ENCODE results near the gene CATSPER3.
A peak's percentile ranks its signal among the peaks of the same experiment; 100 is the strongest.

The CATSPER3 gene

DNA sequence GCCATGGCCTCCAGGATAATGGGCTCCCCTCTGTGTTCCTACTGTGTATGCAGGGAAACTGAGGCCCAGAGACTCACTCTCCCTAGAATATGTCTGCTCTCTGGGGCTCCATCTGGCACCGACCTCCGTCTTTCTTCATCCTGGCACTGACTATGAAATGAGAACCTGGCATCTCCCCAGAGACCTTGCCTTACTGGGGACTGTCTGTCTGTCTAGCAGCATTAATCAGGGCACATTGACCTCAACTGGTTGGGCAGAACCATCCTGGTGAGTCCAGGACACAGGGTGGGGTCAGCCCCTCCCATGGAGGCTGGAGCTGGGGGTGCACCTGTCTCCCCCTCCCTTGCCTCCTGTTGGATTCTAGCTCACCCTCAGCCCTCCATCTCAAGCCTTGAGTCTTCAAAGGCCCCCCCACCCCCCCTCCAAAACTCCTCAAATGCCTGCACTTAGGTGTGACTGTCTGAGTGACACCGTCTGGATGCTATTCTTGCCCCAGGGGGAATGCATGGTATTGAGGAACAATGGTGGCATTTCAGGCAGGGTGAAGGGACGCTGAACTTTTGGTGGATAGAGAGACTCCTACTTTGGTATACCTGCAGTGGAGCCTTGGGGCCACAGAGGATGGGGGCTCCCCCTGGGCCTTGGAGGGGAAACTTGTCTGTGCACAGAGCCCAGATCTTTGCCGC is 79.1 kb downstream of the CATSPER3 start:
- no peak for DNase-seq

GRCh38 chr5:135047347-135047695 is 79.6 kb downstream of the CATSPER3 start:
- no peak for DNase-seq

- DNase-seq = no peak
These were observed 80.6 kb downstream of the CATSPER3 start for GRCh38 chr5:135048286-135048685.

GRCh38 chr5:135048930-135049329 is 81.2 kb downstream of the CATSPER3 start:
- DNase-seq = no peak

GRCh38 chr5:135050244-135050767 is 82.6 kb downstream of the CATSPER3 start:
- no peak for DNase-seq

GRCh38 chr5:135051399-135051798 is 83.7 kb downstream of the CATSPER3 start:
- DNase-seq = no peak

- no peak for DNase-seq
These were observed 84.2 kb downstream of the CATSPER3 start for GRCh38 chr5:135051872-135052271.

DNA sequence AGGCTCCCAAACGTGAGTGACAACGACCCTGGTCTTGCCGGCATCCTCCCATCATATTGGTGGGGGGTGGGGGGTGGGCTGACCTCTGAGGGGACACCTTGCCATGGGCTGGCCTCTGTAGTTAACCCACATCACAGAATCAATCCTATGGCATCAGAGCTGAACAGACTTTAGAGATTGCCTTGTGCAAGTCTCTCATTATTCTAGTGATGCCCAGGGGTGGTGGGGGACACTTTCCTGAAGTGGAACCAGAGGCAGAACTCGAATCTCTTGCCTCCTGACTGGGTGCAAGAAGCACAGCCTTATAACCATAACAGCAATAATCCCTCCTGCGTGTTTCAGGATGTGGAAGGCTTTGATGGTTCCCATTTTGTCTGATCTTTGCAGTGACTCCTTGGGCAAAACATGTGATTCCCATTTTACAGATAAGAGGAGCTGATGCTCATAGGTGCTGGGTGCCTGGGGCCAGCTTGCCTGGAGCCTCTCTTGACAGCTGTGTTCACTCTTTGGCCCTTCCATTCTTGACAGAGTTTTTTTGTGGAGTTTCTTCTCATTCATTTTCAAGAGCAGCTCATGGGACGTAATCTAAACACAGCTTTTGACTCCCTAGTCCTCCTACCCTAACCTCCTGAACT is 84.9 kb downstream of the CATSPER3 start:
- no peak for DNase-seq

GRCh38 chr5:135053278-135053677 is 85.6 kb downstream of the CATSPER3 start:
- DNase-seq = peak; percentile 34

GRCh38 chr5:135053989-135054388 is 86.3 kb downstream of the CATSPER3 start:
- no peak for DNase-seq

DNA sequence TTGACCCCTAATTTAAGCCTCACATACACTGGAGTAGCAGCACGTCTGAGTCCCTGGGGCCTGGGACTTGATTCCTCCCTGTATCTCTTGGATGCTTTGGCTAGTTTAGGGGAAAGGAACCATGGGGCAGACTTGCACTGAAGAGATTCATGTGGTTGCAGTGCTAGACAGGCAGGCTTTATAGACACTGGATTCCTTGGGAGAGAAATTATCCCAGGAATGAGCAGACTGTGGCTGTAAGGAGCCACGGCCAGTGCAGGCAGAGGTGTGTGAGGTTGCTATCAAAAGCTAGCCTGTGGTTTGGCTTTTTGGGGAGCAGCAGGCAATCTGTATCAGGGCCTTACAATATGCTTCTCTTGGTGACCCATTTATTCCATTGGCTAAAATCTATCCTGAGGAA is 86.8 kb downstream of the CATSPER3 start:
- no peak for DNase-seq

GRCh38 chr5:135055396-135055795 is 87.7 kb downstream of the CATSPER3 start:
- DNase-seq = no peak

GRCh38 chr5:135056316-135057030 is 88.8 kb downstream of the CATSPER3 start:
- DNase-seq = no peak

- DNase-seq = no peak
These were observed 89.5 kb downstream of the CATSPER3 start for GRCh38 chr5:135057233-135057632.

DNA sequence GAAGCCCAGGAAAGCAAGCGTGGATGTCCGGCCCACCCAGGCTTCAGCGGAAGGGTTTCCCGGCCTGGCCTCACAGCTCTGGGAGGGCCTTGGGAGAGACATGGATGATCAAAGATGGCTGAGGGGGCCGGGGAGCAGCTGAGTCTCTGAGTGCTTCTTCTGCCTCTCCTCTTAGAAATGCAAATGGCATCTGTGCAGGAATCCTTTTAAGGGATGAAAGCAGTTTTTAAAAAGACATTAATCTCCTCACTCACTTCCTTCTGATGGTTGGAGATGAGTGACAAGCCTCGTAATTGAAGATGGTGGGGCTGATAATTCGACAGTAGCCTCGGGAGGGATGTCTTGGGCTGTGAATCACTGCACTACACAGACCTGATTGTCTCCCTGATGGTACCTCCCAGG is 90.6 kb downstream of the CATSPER3 start:
- DNase-seq = no peak

- DNase-seq = no peak
These were observed 91.6 kb downstream of the CATSPER3 start for GRCh38 chr5:135059000-135059923.

GRCh38 chr5:135060021-135060420 is 92.3 kb downstream of the CATSPER3 start:
- no peak for DNase-seq

GRCh38 chr5:135061001-135061400 is 93.3 kb downstream of the CATSPER3 start:
- no peak for DNase-seq
